ENCODE measurements around the gene INTS7. TPM values are rescaled to one million over a fixed set of nuclear protein-coding genes. Genes with fewer than 3 reads are reported as not detected.

Gene INTS7, protein sequence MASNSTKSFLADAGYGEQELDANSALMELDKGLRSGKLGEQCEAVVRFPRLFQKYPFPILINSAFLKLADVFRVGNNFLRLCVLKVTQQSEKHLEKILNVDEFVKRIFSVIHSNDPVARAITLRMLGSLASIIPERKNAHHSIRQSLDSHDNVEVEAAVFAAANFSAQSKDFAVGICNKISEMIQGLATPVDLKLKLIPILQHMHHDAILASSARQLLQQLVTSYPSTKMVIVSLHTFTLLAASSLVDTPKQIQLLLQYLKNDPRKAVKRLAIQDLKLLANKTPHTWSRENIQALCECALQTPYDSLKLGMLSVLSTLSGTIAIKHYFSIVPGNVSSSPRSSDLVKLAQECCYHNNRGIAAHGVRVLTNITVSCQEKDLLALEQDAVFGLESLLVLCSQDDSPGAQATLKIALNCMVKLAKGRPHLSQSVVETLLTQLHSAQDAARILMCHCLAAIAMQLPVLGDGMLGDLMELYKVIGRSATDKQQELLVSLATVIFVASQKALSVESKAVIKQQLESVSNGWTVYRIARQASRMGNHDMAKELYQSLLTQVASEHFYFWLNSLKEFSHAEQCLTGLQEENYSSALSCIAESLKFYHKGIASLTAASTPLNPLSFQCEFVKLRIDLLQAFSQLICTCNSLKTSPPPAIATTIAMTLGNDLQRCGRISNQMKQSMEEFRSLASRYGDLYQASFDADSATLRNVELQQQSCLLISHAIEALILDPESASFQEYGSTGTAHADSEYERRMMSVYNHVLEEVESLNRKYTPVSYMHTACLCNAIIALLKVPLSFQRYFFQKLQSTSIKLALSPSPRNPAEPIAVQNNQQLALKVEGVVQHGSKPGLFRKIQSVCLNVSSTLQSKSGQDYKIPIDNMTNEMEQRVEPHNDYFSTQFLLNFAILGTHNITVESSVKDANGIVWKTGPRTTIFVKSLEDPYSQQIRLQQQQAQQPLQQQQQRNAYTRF
- total RNA-seq = 10 to 100 TPM; 12.9 to 14.4 TPM
- 1 to 10 TPM; 3.9 to 7.5 TPM for polyA plus RNA-seq

DNA sequence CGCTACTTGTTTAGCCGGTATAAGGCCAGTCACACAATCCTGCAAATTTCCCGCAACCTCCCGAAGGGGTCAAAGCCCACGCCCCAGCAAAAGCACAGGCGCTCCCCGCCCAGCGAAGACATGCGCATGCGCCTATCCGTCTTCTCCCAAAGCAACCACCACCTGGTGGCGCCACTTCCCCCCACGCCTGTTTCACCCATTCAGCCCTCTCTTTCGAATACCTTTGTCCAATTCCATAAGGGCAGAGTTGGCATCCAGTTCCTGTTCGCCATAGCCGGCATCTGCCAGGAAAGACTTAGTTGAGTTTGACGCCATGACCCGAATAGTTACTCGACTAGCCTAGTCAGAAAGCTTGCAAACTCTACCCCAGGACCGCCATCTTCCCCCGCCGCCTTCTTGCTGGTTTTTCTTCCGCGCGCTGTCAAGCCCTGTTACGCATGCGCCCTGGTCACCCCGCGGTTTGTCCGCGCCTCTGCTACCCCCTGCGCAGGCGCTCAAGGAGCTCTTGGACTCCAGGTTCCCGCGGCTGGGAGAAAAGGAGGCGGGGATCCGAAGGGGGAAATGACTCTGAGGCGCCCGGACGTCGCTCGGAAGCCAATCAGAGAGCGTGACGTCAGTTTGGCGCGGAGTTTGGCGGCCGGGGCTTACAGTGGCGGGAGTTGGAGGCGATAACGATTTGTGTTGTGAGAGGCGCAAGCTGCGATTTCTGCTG, at the start of gene INTS7, which contains the start of gene DTL:
Gene INTS7 (minus strand): TSS at position 435 of the 712 bp plus-strand sequence. CDS start 120 bp downstream, at position 315.
Gene DTL (plus strand): TSS at position 626 of the 712 bp plus-strand sequence. CDS start 143 bp downstream, outside the sequence.
- H3K27me3 ChIP-seq (ENCODE audit: control insufficient read depth in 4 of 4, insufficient read depth in 4 of 4, low read length in 3 of 4) = no peaks in the 10 kb centered on the region
- H3K9ac ChIP-seq (ENCODE audit: low read depth in 1 of 2, low read length in 2 of 2) = peak within 1 kb of the TSS; percentile 64 to 66
- TF ChIP-seq HNF4A (conservative IDR thresholded peaks at IDR 0.05) (peak; percentile 68 to 69), JUND (IDR thresholded peaks at IDR 0.05) (peak; percentile 63 to 65), EGR1 (IDR thresholded peaks at IDR 0.05; ENCODE audit: low read depth in 2 of 2) (no peak), NR2F2 (IDR thresholded peaks at IDR 0.05) (peak; percentile 94), RXRA (IDR thresholded peaks at IDR 0.05) (peak; percentile 79 to 87), TAF1 (conservative IDR thresholded peaks at IDR 0.05) (no peak), YY1 (IDR thresholded peaks at IDR 0.05) (peak; percentile 99), FOXA1 (IDR thresholded peaks at IDR 0.05) (peak; percentile 9), SP1 (IDR thresholded peaks at IDR 0.05) (peak; percentile 81), FOXA2 (IDR thresholded peaks at IDR 0.05) (peak; percentile 4), HNF4G (IDR thresholded peaks at IDR 0.05) (peak; percentile 26), RAD21 (IDR thresholded peaks at IDR 0.05) (peak; percentile 62 to 69), GABPA (IDR thresholded peaks at IDR 0.05 in 1 of 2, conservative IDR thresholded peaks at IDR 0.05 in 1 of 2) (peak in 1 of 2 donors; percentile 83)
- TF ChIP-seq, protein P1, sequence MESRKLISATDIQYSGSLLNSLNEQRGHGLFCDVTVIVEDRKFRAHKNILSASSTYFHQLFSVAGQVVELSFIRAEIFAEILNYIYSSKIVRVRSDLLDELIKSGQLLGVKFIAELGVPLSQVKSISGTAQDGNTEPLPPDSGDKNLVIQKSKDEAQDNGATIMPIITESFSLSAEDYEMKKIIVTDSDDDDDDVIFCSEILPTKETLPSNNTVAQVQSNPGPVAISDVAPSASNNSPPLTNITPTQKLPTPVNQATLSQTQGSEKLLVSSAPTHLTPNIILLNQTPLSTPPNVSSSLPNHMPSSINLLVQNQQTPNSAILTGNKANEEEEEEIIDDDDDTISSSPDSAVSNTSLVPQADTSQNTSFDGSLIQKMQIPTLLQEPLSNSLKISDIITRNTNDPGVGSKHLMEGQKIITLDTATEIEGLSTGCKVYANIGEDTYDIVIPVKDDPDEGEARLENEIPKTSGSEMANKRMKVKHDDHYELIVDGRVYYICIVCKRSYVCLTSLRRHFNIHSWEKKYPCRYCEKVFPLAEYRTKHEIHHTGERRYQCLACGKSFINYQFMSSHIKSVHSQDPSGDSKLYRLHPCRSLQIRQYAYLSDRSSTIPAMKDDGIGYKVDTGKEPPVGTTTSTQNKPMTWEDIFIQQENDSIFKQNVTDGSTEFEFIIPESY (IDR thresholded peaks at IDR 0.05) = peak; percentile 66
- TF ChIP-seq, protein P2, sequence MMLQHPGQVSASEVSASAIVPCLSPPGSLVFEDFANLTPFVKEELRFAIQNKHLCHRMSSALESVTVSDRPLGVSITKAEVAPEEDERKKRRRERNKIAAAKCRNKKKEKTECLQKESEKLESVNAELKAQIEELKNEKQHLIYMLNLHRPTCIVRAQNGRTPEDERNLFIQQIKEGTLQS (IDR thresholded peaks at IDR 0.05) = peak; percentile 66
- TF ChIP-seq, protein P3, sequence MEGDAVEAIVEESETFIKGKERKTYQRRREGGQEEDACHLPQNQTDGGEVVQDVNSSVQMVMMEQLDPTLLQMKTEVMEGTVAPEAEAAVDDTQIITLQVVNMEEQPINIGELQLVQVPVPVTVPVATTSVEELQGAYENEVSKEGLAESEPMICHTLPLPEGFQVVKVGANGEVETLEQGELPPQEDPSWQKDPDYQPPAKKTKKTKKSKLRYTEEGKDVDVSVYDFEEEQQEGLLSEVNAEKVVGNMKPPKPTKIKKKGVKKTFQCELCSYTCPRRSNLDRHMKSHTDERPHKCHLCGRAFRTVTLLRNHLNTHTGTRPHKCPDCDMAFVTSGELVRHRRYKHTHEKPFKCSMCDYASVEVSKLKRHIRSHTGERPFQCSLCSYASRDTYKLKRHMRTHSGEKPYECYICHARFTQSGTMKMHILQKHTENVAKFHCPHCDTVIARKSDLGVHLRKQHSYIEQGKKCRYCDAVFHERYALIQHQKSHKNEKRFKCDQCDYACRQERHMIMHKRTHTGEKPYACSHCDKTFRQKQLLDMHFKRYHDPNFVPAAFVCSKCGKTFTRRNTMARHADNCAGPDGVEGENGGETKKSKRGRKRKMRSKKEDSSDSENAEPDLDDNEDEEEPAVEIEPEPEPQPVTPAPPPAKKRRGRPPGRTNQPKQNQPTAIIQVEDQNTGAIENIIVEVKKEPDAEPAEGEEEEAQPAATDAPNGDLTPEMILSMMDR (IDR thresholded peaks at IDR 0.05; ENCODE audit: low read depth, low read length, missing input control) = no peak
- TF ChIP-seq, protein P4, sequence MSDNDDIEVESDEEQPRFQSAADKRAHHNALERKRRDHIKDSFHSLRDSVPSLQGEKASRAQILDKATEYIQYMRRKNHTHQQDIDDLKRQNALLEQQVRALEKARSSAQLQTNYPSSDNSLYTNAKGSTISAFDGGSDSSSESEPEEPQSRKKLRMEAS (IDR thresholded peaks at IDR 0.05) = peak; percentile 78
- TF ChIP-seq, protein P5, sequence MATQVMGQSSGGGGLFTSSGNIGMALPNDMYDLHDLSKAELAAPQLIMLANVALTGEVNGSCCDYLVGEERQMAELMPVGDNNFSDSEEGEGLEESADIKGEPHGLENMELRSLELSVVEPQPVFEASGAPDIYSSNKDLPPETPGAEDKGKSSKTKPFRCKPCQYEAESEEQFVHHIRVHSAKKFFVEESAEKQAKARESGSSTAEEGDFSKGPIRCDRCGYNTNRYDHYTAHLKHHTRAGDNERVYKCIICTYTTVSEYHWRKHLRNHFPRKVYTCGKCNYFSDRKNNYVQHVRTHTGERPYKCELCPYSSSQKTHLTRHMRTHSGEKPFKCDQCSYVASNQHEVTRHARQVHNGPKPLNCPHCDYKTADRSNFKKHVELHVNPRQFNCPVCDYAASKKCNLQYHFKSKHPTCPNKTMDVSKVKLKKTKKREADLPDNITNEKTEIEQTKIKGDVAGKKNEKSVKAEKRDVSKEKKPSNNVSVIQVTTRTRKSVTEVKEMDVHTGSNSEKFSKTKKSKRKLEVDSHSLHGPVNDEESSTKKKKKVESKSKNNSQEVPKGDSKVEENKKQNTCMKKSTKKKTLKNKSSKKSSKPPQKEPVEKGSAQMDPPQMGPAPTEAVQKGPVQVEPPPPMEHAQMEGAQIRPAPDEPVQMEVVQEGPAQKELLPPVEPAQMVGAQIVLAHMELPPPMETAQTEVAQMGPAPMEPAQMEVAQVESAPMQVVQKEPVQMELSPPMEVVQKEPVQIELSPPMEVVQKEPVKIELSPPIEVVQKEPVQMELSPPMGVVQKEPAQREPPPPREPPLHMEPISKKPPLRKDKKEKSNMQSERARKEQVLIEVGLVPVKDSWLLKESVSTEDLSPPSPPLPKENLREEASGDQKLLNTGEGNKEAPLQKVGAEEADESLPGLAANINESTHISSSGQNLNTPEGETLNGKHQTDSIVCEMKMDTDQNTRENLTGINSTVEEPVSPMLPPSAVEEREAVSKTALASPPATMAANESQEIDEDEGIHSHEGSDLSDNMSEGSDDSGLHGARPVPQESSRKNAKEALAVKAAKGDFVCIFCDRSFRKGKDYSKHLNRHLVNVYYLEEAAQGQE (IDR thresholded peaks at IDR 0.05) = peak; percentile 67
- WGBS = under 1% methylated on average over 53 of the region's 53 CpGs
- no peaks in the 10 kb centered on the region for H3K36me3 ChIP-seq (ENCODE audit: control insufficient read depth in 4 of 4, insufficient read depth in 3 of 4, low read depth in 1 of 4, low read length in 3 of 4)
- no peaks in the 10 kb centered on the region for H3K9me3 ChIP-seq (ENCODE audit: control insufficient read depth in 4 of 4, low read length in 3 of 4)
- DNase-seq (ENCODE audit: low spot score) = peak; percentile 97
- peaks cover 5 to 29% (median 13%) of the 10 kb centered on the region in 4 donors for H3K4me1 ChIP-seq (ENCODE audit: control insufficient read depth in 4 of 4, insufficient read depth in 4 of 4, low read length in 3 of 4)
- peak within 1 kb of the TSS; percentile 81 to 88 for H3K27ac ChIP-seq (ENCODE audit: low read depth in 1 of 2, low read length in 2 of 2)
- peak within 1 kb of the TSS; percentile 54 to 73 (median 72) for H3K4me3 ChIP-seq (ENCODE audit: low read depth in 1 of 3, low read length in 3 of 3)
